B cell (primary cell): ENCODE measurements around the gene ABCA12. TPM values are rescaled to one million over a fixed set of nuclear protein-coding genes. Genes with fewer than 3 reads are reported as not detected.

Source experiments
- ATAC-seq: fragments of 200-7000 bp; cut with Tn5 transposase; one replicate; pipeline ENCODE4 v1.10.0; 2021; ENCODE audit warnings: low read depth, mild to moderate bottlenecking, moderate number of reproducible peaks, moderate library complexity
- CTCF ChIA-PET: fragments of 350-600 bp; sonication (Branson Sonifier 250); formaldehyde crosslinking; loops from one replicate; lab custom pipeline; 2021; ENCODE audit warnings: antibody characterized with exemption, inconsistent platforms; lab: Charles Lee
- POLR2A ChIA-PET: fragments of 350-600 bp; sonication (Branson Sonifier 250); formaldehyde crosslinking; loops from one replicate; lab custom pipeline; 2021; ENCODE audit warnings: antibody characterized with exemption; lab: Charles Lee
- DNase-seq: peaks from one replicate; pipeline ENCODE4 v3.0.0; 2013
- H2AFZ ChIP-seq: 2 replicates; pipeline ENCODE4 v1.6.1; 2012; ENCODE audit warnings: mild to moderate bottlenecking, low read depth, low read length; ENCODE audit not compliant: insufficient read depth, poor library complexity, severe bottlenecking
- H3K27ac ChIP-seq, 2 donors: 1 replicate in 1 of 2; 2 replicates in 1 of 2; pipeline ENCODE4 v1.5.1; 2012 to 2013; ENCODE audit warnings: low read length in 2 of 2, mild to moderate bottlenecking in 2 of 2, moderate library complexity in 1 of 2
- H3K27me3 ChIP-seq, 4 experiments: fragments of 200-600 bp in 1 of 4; sonication (generic) in 1 of 4; replicated peaks in 1 of 4; 1 replicate in 2 of 4; 2 replicates in 2 of 4; pipeline versions ENCODE4 v1.6.1 to v1.7.0; 2013 to 2016; ENCODE audit warnings: low read length in 3 of 4, mild to moderate bottlenecking in 2 of 4, mixed read lengths in 1 of 4, moderate library complexity in 1 of 4; ENCODE audit not compliant: insufficient read depth in 4 of 4, control insufficient read depth in 3 of 4; ENCODE audit errors: control extremely low read depth in 1 of 4
- H3K36me3 ChIP-seq, 2 experiments: replicated peaks in 1 of 2; 1 replicate in 1 of 2; 2 replicates in 1 of 2; pipeline versions ENCODE4 v1.6.1 to v1.7.1; 2013; ENCODE audit warnings: low read length in 1 of 2; ENCODE audit not compliant: insufficient read depth in 2 of 2, control insufficient read depth in 1 of 2; ENCODE audit errors: control extremely low read depth in 1 of 2, extremely low read depth in 1 of 2
- H3K4me1 ChIP-seq, 2 donors: fragments of 200-600 bp in 1 of 2; sonication (generic) in 1 of 2; 1 replicate in 1 of 2; 2 replicates in 1 of 2; pipeline versions ENCODE4 v1.5.1 to v1.6.1; 2013 to 2017; ENCODE audit warnings: low read length in 2 of 2; ENCODE audit not compliant: control insufficient read depth in 2 of 2, insufficient read depth in 2 of 2
- H3K4me2 ChIP-seq: replicated peaks from 2 replicates; pipeline ENCODE3; 2012; ENCODE audit warnings: mild to moderate bottlenecking, low read depth, low read length; ENCODE audit not compliant: poor library complexity, severe bottlenecking
- H3K4me3 ChIP-seq, 5 experiments: fragments of 200-600 bp in 1 of 5; sonication (generic) in 1 of 5; 1 replicate in 3 of 5; 2 replicates in 2 of 5; pipeline versions ENCODE4 v1.5.1 to v1.7.0; 2011 to 2016; ENCODE audit warnings: low read length in 4 of 5, mild to moderate bottlenecking in 4 of 5, low read depth in 2 of 5, control low read depth in 1 of 5, moderate library complexity in 1 of 5; ENCODE audit not compliant: insufficient read depth in 1 of 5; ENCODE audit errors: control extremely low read depth in 1 of 5, extremely low read depth in 1 of 5
- H3K79me2 ChIP-seq: fragments of 200-600 bp; sonication (generic); one replicate; pipeline ENCODE4 v1.6.0; 2016; ENCODE audit warnings: low read length; ENCODE audit not compliant: control insufficient read depth, insufficient read depth
- H3K9ac ChIP-seq: fragments of 200-600 bp; sonication (generic); 2 replicates; pipeline ENCODE4 v1.6.1; 2017; ENCODE audit warnings: mild to moderate bottlenecking, low read length, moderate library complexity
- H3K9me3 ChIP-seq, 3 donors: one replicate each; pipeline versions ENCODE4 v1.6.1 to v1.7.1; 2013; ENCODE audit warnings: low read length in 2 of 3; ENCODE audit not compliant: control insufficient read depth in 2 of 3, insufficient read depth in 1 of 3; ENCODE audit errors: control extremely low read depth in 1 of 3
- H4K20me1 ChIP-seq: 2 replicates; pipeline ENCODE4 v1.6.0; 2012; ENCODE audit warnings: mild to moderate bottlenecking, low read length; ENCODE audit not compliant: insufficient read depth, control insufficient read depth, poor library complexity, severe bottlenecking
- H3K27ac Mint-ChIP-seq: one replicate; pipeline ENCODE4 v1.8.0; 2021; ENCODE audit warnings: mixed read lengths
- H3K27me3 Mint-ChIP-seq: one replicate; pipeline ENCODE4 v1.8.0; 2021; ENCODE audit warnings: mixed read lengths
- H3K4me1 Mint-ChIP-seq: one replicate; pipeline ENCODE4 v1.8.0; 2021; ENCODE audit warnings: mixed read lengths
- H3K4me3 Mint-ChIP-seq: one replicate; pipeline ENCODE4 v1.8.0; 2021; ENCODE audit warnings: mixed read lengths
- H3K9me3 Mint-ChIP-seq: one replicate; pipeline ENCODE4 v1.8.0; 2022; ENCODE audit warnings: mixed read lengths; ENCODE audit not compliant: insufficient read depth
- CTCF ChIP-seq: fragments of 200-600 bp; IDR thresholded peaks from one replicate; pipeline ENCODE4 v1.8.0; 2022; ENCODE audit warnings: antibody characterized with exemption, mild to moderate bottlenecking
- EZH2 ChIP-seq: IDR thresholded peaks from 2 replicates; pipeline ENCODE4 v1.6.1; 2012; ENCODE audit warnings: borderline replicate concordance, low read depth, mild to moderate bottlenecking, moderate library complexity, low read length; ENCODE audit not compliant: insufficient read depth, poor library complexity, severe bottlenecking
- WGBS: methylation state at CpG from one replicate; pipeline ENCODE4 v1.1.5; 2013; ENCODE audit warnings: missing lambda C conversion rate; ENCODE audit not compliant: insufficient coverage; 5-methylcytosine and 5-hydroxymethylcytosine counted together
- intact Hi-C: fragments of 100-400 bp; cut with micrococcal nuclease; formaldehyde crosslinking; loops from one replicate; pipeline ENCODE4 v1.10.0; 2022
- polyA plus RNA-seq: library from polyadenylated mRNA; depleted of rRNA; stranded (reverse); fragments of >200 nt; gene quantifications from 2 replicates; pipeline ENCODE4 v1.2.3, GENCODE V29; 2012
- total RNA-seq, 2 donors: library from RNA; stranded (reverse); fragments of 120-200 nt in 1 of 2; gene quantifications; 1 replicate in 1 of 2; 2 replicates in 1 of 2; pipeline versions ENCODE4 v1.2.3 to v1.2.4, GENCODE V29; 2013 to 2022

The ABCA12 gene
- total and polyA plus RNA-seq, 2 donors (not counting 1 experiment from before 2014, with no cell fraction given) = not detected

GRCh38 chr2:215068399-215068798 is 70.0 kb downstream of the ABCA12 start:
- Histone ChIP-seq H3K4me1 (no peaks in the 10 kb centered on the region), H3K9ac (no peak overlapping the region), H3K4me3 (no peak overlapping the region), H2AFZ (no peak overlapping the region), H3K9me3 (no peaks in the 10 kb centered on the region), H3K79me2 (no peaks in the 10 kb centered on the region), H3K27ac (no peak overlapping the region), H3K36me3 (no peaks in the 10 kb centered on the region), H3K27me3 (no peaks in the 10 kb centered on the region), H3K4me2 (no peak overlapping the region), H4K20me1 (no peaks in the 10 kb centered on the region)
- ChIA-PET CTCF (no interaction called here), POLR2A (no interaction called here)
- Mint-ChIP-seq H3K9me3 (no peaks in the 10 kb centered on the region), H3K4me1 (no peaks in the 10 kb centered on the region), H3K4me3 (no peak overlapping the region), H3K27ac (no peak overlapping the region), H3K27me3 (no peaks in the 10 kb centered on the region)
- no peak for DNase-seq
- no peak for TF ChIP-seq EZH2
- no peak for TF ChIP-seq CTCF
- WGBS = 6% methylated on average over 2 of the region's 2 CpGs
- intact Hi-C loops = no loop called here
- ATAC-seq = no peak

GRCh38 chr2:215066124-215066523 is 72.3 kb downstream of the ABCA12 start:
- ATAC-seq (no peak), DNase-seq (no peak)
- H3K4me1 Mint-ChIP-seq = no peaks in the 10 kb centered on the region
- H3K27ac ChIP-seq = no peak overlapping the region
- no peaks in the 10 kb centered on the region for H3K36me3 ChIP-seq
- no peaks in the 10 kb centered on the region for H3K9me3 ChIP-seq
- no peak overlapping the region for H3K4me2 ChIP-seq
- H3K27me3 Mint-ChIP-seq = no peaks in the 10 kb centered on the region
- no peaks in the 10 kb centered on the region for H4K20me1 ChIP-seq
- H2AFZ ChIP-seq = no peak overlapping the region
- H3K9me3 Mint-ChIP-seq = no peaks in the 10 kb centered on the region
- H3K27me3 ChIP-seq = no peaks in the 10 kb centered on the region
- H3K4me1 ChIP-seq = no peaks in the 10 kb centered on the region
- no peak overlapping the region for H3K4me3 Mint-ChIP-seq
- TF ChIP-seq EZH2 (no peak), CTCF (no peak)
- H3K27ac Mint-ChIP-seq = no peak overlapping the region
- H3K79me2 ChIP-seq = no peaks in the 10 kb centered on the region
- CTCF ChIA-PET = no interaction called here
- POLR2A ChIA-PET = no interaction called here
- H3K9ac ChIP-seq = no peak overlapping the region
- no peak overlapping the region for H3K4me3 ChIP-seq
- intact Hi-C loops = no loop called here
- no CpG with 5 or more reads among the region's 2 CpGs for WGBS
